HEK293 (cell line): ENCODE results near the gene VPS13C.

Experiments
- CTCF ChIA-PET: fragments of 350-600 bp; formaldehyde crosslinking; extraction: SDS; loops from one replicate; lab custom pipeline; 2021; ENCODE audit warnings: antibody characterized with exemption; lab: Yijun Ruan, JAX
- POLR2A ChIA-PET: fragments of 300-600 bp; formaldehyde crosslinking; extraction: SDS; loops from one replicate; lab custom pipeline; 2020; ENCODE audit warnings: antibody characterized with exemption, inconsistent platforms; lab: Yijun Ruan, JAX
- H3K27ac ChIP-seq: fragments of 200-500 bp; sonication (Bioruptor generic); 2 replicates; pipeline ENCODE4 v1.5.1; 2014; ENCODE audit warnings: low read depth, low read length, control low read depth, inconsistent platforms; ENCODE audit errors: extremely low read depth
- H3K36me3 ChIP-seq, 2 experiments: fragments of 200-500 bp in 1 of 2; sonication (Bioruptor generic) in 1 of 2; 1 replicate in 1 of 2; 2 replicates in 1 of 2; pipeline ENCODE4 v1.5.1; 2014 to 2017; ENCODE audit warnings: inconsistent platforms in 2 of 2, low read length in 2 of 2; ENCODE audit not compliant: control insufficient read depth in 2 of 2, insufficient read depth in 1 of 2
- H3K4me1 ChIP-seq: fragments of 200-500 bp; sonication (Bioruptor generic); 2 replicates; pipeline ENCODE4 v1.5.1; 2014; ENCODE audit warnings: mild to moderate bottlenecking, low read length, inconsistent platforms; ENCODE audit not compliant: control insufficient read depth, insufficient read depth
- H3K4me3 ChIP-seq: 2 replicates; pipeline ENCODE4 v1.5.1; 2011; ENCODE audit warnings: low read depth, mild to moderate bottlenecking, control low read depth, low read length, moderate library complexity
- H3K9me3 ChIP-seq: fragments of 200-500 bp; sonication (Bioruptor generic); 2 replicates; pipeline ENCODE4 v1.5.1; 2014; ENCODE audit warnings: low read depth, low read length, inconsistent platforms; ENCODE audit not compliant: control insufficient read depth, insufficient read depth
- BCL6B ChIP-seq: fragments of 450-650 bp; formaldehyde crosslinking; IDR thresholded peaks from 2 replicates; pipeline ENCODE4 v1.5.1; 2017; ENCODE audit warnings: missing biosample characterization, missing genetic modification characterization
- MYNN ChIP-seq: fragments of 450-650 bp; formaldehyde crosslinking; IDR thresholded peaks from 2 replicates; pipeline ENCODE4 v1.5.1; 2016; ENCODE audit warnings: missing biosample characterization, missing genetic modification characterization, borderline replicate concordance
- REST ChIP-seq: fragments of 450-650 bp; formaldehyde crosslinking; IDR thresholded peaks from 2 replicates; pipeline ENCODE4 v1.5.1; 2016; ENCODE audit warnings: missing biosample characterization, missing genetic modification characterization
- YY1 ChIP-seq: fragments of 450-650 bp; formaldehyde crosslinking; IDR thresholded peaks from 2 replicates; pipeline ENCODE4 v1.5.1; 2018; ENCODE audit warnings: missing biosample characterization, missing genetic modification characterization
- ZBTB1 ChIP-seq: fragments of 450-650 bp; formaldehyde crosslinking; IDR thresholded peaks from 2 replicates; pipeline ENCODE4 v1.5.1; 2016; ENCODE audit warnings: missing biosample characterization, missing genetic modification characterization
- ZFHX2 ChIP-seq: fragments of 450-650 bp; formaldehyde crosslinking; conservative IDR thresholded peaks from 2 replicates; pipeline ENCODE4 v1.5.1; 2016; ENCODE audit warnings: missing biosample characterization, missing genetic modification characterization
- ZFP37 ChIP-seq: fragments of 450-650 bp; formaldehyde crosslinking; IDR thresholded peaks from 2 replicates; pipeline ENCODE4 v1.5.1; 2016; ENCODE audit warnings: missing biosample characterization, missing genetic modification characterization
- ZNF133 ChIP-seq: fragments of 450-650 bp; formaldehyde crosslinking; IDR thresholded peaks from 2 replicates; pipeline ENCODE4 v1.5.1; 2016; ENCODE audit warnings: missing biosample characterization, missing genetic modification characterization
- ZNF221 ChIP-seq: fragments of 450-650 bp; formaldehyde crosslinking; IDR thresholded peaks from 2 replicates; pipeline ENCODE4 v1.5.1; 2017; ENCODE audit warnings: missing biosample characterization, missing genetic modification characterization, borderline replicate concordance
- ZNF394 ChIP-seq: fragments of 450-650 bp; formaldehyde crosslinking; IDR thresholded peaks from 2 replicates; pipeline ENCODE4 v1.5.1; 2016; ENCODE audit warnings: missing biosample characterization, missing genetic modification characterization, mild to moderate bottlenecking, moderate library complexity, borderline replicate concordance
- ZNF514 ChIP-seq: fragments of 450-650 bp; formaldehyde crosslinking; IDR thresholded peaks from 2 replicates; pipeline ENCODE4 v1.5.1; 2016; ENCODE audit warnings: missing biosample characterization, missing genetic modification characterization
- ZNF521 ChIP-seq: fragments of 450-650 bp; formaldehyde crosslinking; IDR thresholded peaks from 2 replicates; pipeline ENCODE4 v1.5.1; 2017; ENCODE audit warnings: missing biosample characterization, mild to moderate bottlenecking, missing genetic modification characterization
- ZNF529 ChIP-seq: fragments of 450-650 bp; formaldehyde crosslinking; IDR thresholded peaks from 2 replicates; pipeline ENCODE4 v1.5.1; 2017; ENCODE audit warnings: missing genetic modification characterization, missing biosample characterization; ENCODE audit not compliant: insufficient replicate concordance
- ZNF560 ChIP-seq: fragments of 450-650 bp; formaldehyde crosslinking; IDR thresholded peaks from 2 replicates; pipeline ENCODE4 v1.5.1; 2017; ENCODE audit warnings: missing biosample characterization, missing genetic modification characterization, borderline replicate concordance
- ZNF571 ChIP-seq: fragments of 450-650 bp; formaldehyde crosslinking; IDR thresholded peaks from 2 replicates; pipeline ENCODE4 v1.5.0; 2017; ENCODE audit warnings: missing biosample characterization, missing genetic modification characterization
- ZSCAN18 ChIP-seq: fragments of 450-650 bp; formaldehyde crosslinking; IDR thresholded peaks from 2 replicates; pipeline ENCODE4 v1.5.1; 2016; ENCODE audit warnings: missing biosample characterization, missing genetic modification characterization
- TF ChIP-seq, protein P1 (sequence below): fragments of 450-650 bp; formaldehyde crosslinking; IDR thresholded peaks from 2 replicates; pipeline ENCODE4 v1.5.1; 2016; ENCODE audit warnings: missing biosample characterization, missing genetic modification characterization
- TF ChIP-seq, protein P2 (sequence below): fragments of 450-650 bp; formaldehyde crosslinking; IDR thresholded peaks from 2 replicates; pipeline ENCODE4 v1.5.1; 2016; ENCODE audit warnings: missing biosample characterization, missing genetic modification characterization

The VPS13C gene

GRCh38 chr15:61829514-61829889, 230.7 kb downstream of the VPS13C start:
- ChIA-PET POLR2A (no interaction called here), CTCF (interaction anchor here (0.5 to 1.8 kb wide), 4 partner anchors 477 to 1515 kb away, joined by 3 to 6 read pairs (median 4); no protein-coding TSS in a partner anchor)
- no peak for TF ChIP-seq ZNF571
- TF ChIP-seq ZNF521 (tag by site-specific recombination), result no peak
- TF ChIP-seq, protein P1, sequence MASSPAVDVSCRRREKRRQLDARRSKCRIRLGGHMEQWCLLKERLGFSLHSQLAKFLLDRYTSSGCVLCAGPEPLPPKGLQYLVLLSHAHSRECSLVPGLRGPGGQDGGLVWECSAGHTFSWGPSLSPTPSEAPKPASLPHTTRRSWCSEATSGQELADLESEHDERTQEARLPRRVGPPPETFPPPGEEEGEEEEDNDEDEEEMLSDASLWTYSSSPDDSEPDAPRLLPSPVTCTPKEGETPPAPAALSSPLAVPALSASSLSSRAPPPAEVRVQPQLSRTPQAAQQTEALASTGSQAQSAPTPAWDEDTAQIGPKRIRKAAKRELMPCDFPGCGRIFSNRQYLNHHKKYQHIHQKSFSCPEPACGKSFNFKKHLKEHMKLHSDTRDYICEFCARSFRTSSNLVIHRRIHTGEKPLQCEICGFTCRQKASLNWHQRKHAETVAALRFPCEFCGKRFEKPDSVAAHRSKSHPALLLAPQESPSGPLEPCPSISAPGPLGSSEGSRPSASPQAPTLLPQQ, result no peak
- no peak for TF ChIP-seq ZFP37 (tag by site-specific recombination)
- TF ChIP-seq ZNF221 (tag by site-specific recombination), result no peak
- TF ChIP-seq ZNF133 (tag by site-specific recombination), result no peak
- no peak for TF ChIP-seq MYNN (tag by site-specific recombination)
- TF ChIP-seq, protein P2, sequence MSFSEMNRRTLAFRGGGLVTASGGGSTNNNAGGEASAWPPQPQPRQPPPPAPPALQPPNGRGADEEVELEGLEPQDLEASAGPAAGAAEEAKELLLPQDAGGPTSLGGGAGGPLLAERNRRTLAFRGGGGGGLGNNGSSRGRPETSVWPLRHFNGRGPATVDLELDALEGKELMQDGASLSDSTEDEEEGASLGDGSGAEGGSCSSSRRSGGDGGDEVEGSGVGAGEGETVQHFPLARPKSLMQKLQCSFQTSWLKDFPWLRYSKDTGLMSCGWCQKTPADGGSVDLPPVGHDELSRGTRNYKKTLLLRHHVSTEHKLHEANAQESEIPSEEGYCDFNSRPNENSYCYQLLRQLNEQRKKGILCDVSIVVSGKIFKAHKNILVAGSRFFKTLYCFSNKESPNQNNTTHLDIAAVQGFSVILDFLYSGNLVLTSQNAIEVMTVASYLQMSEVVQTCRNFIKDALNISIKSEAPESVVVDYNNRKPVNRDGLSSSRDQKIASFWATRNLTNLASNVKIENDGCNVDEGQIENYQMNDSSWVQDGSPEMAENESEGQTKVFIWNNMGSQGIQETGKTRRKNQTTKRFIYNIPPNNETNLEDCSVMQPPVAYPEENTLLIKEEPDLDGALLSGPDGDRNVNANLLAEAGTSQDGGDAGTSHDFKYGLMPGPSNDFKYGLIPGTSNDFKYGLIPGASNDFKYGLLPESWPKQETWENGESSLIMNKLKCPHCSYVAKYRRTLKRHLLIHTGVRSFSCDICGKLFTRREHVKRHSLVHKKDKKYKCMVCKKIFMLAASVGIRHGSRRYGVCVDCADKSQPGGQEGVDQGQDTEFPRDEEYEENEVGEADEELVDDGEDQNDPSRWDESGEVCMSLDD (tag by site-specific recombination), result no peak
- TF ChIP-seq YY1 (tag by site-specific recombination), result no peak
- no peak for TF ChIP-seq ZSCAN18 (tag by site-specific recombination)
- H3K4me3 ChIP-seq, result no peak overlapping the region
- no peaks in the 10 kb centered on the region for H3K36me3 ChIP-seq
- H3K9me3 ChIP-seq, result no peaks in the 10 kb centered on the region
- H3K4me1 ChIP-seq, result no peaks in the 10 kb centered on the region
- no peak overlapping the region for H3K27ac ChIP-seq

GRCh38 chr15:61828860-61829513, 231.3 kb downstream of the VPS13C start:
- no peaks in the 10 kb centered on the region for H3K4me1 ChIP-seq
- H3K4me3 ChIP-seq, result no peak overlapping the region
- H3K36me3 ChIP-seq, result no peaks in the 10 kb centered on the region
- H3K9me3 ChIP-seq, result no peaks in the 10 kb centered on the region
- ChIA-PET POLR2A (no interaction called here), CTCF (interaction anchor here (0.6 to 1.8 kb wide), 4 partner anchors 475 to 585 kb away, joined by 3 to 6 read pairs (median 4); no protein-coding TSS in a partner anchor)
- TF ChIP-seq ZNF529 (tag by site-specific recombination) (no peak), ZNF394 (tag by site-specific recombination) (no peak), ZNF560 (no peak), ZFHX2 (tag by site-specific recombination) (no peak), ZFP37 (tag by site-specific recombination) (no peak)
- H3K27ac ChIP-seq, result no peak overlapping the region

DNA sequence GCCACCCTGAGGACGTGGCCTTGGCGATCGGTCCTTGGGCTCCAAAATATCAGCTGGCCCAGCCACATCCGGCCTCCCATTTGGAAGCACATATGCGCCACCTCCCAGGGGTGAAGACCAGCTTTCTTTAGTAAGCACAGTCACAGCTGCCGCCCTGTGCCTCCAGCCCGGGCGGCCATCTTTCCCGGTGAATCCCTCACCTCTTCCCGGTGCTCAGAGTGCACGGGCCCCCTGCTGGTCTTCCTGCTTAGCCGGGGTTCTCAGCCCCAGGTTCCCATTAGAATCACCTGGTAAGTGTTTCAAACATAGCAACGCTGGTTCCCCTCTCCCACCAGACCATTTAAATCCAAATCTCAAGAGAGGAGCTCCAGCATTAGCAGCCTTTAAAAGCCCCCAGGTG, 232.2 kb downstream of the VPS13C start:
- no peaks in the 10 kb centered on the region for H3K36me3 ChIP-seq
- no peaks in the 10 kb centered on the region for H3K9me3 ChIP-seq
- H3K4me3 ChIP-seq, result no peak overlapping the region
- no peaks in the 10 kb centered on the region for H3K4me1 ChIP-seq
- CTCF ChIA-PET, result interaction anchor here (0.7 kb wide), 3 partner anchors 38 to 584 kb away, joined by 3 to 5 read pairs (median 3); no protein-coding TSS in a partner anchor
- H3K27ac ChIP-seq, result no peak overlapping the region
- POLR2A ChIA-PET, result no interaction called here
- TF ChIP-seq ZBTB1 (no peak), REST (tag by site-specific recombination) (no peak), BCL6B (no peak), ZNF514 (tag by site-specific recombination) (no peak)
